MCF 10A (cell line): Measurements from ENCODE around the gene RAB10. TPM values are rescaled to one million over a fixed set of nuclear protein-coding genes. Genes with fewer than 3 reads are reported as not detected.

Source experiments
- BruUV-seq: library from RNA; stranded (reverse); fragments of 400-500 nt; replicated peaks from 2 replicates; lab custom pipeline; 2021; lab: Mats Ljungman, UMichigan
- CTCF ChIA-PET: fragments of 300-600 bp; sonication (Branson Sonifier 250); formaldehyde crosslinking; extraction: SDS; loops from one replicate; lab custom pipeline; 2021; ENCODE audit warnings: antibody characterized with exemption, inconsistent platforms; lab: Yijun Ruan, JAX
- POLR2A ChIA-PET: fragments of 300-600, 350-650 bp; sonication (Branson Sonifier 250); formaldehyde crosslinking; extraction: SDS; loops from one replicate; lab custom pipeline; 2020; ENCODE audit warnings: antibody characterized with exemption, inconsistent platforms; lab: Yijun Ruan, JAX
- DNase-seq: peaks from one replicate; pipeline ENCODE4 v3.0.0-alpha.2; 2018; ENCODE audit not compliant: unreplicated experiment
- H3K27ac Mint-ChIP-seq: one replicate; pipeline ENCODE4 v1.8.0; 2022; ENCODE audit warnings: mild to moderate bottlenecking, low read depth, mixed read lengths; ENCODE audit not compliant: unreplicated experiment
- H3K27me3 Mint-ChIP-seq: one replicate; pipeline ENCODE4 v1.8.0; 2022; ENCODE audit warnings: mixed read lengths; ENCODE audit not compliant: insufficient read depth, unreplicated experiment
- H3K36me3 Mint-ChIP-seq: one replicate; pipeline ENCODE4 v1.8.0; 2022; ENCODE audit warnings: mild to moderate bottlenecking, moderate library complexity, mixed read lengths; ENCODE audit not compliant: insufficient read depth, unreplicated experiment
- H3K4me1 Mint-ChIP-seq: one replicate; pipeline ENCODE4 v1.8.0; 2022; ENCODE audit warnings: mixed read lengths; ENCODE audit not compliant: insufficient read depth, unreplicated experiment
- H3K4me3 Mint-ChIP-seq: one replicate; pipeline ENCODE4 v1.8.0; 2022; ENCODE audit warnings: mild to moderate bottlenecking, moderate library complexity, mixed read lengths; ENCODE audit not compliant: unreplicated experiment
- H3K9me3 Mint-ChIP-seq: one replicate; pipeline ENCODE4 v1.8.0; 2022; ENCODE audit warnings: mixed read lengths; ENCODE audit not compliant: unreplicated experiment
- intact Hi-C: fragments of 100-400 bp; cut with micrococcal nuclease; formaldehyde crosslinking; loops from 2 replicates; pipeline ENCODE4 v1.14.1; 2022
- total RNA-seq: library from RNA; stranded (reverse); gene quantifications from 2 replicates; pipeline ENCODE4 v1.2.3, GENCODE V29; 2022
- TF ChIP-seq, protein P1 (sequence below): fragments of 200-600 bp; IDR thresholded peaks from one replicate; pipeline ENCODE4 v1.8.0; 2022; ENCODE audit warnings: antibody characterized with exemption, mild to moderate bottlenecking; ENCODE audit not compliant: unreplicated experiment

RAB10 gene
- total RNA-seq, 1 experiment from 2014 or later, result 147 TPM

DNA sequence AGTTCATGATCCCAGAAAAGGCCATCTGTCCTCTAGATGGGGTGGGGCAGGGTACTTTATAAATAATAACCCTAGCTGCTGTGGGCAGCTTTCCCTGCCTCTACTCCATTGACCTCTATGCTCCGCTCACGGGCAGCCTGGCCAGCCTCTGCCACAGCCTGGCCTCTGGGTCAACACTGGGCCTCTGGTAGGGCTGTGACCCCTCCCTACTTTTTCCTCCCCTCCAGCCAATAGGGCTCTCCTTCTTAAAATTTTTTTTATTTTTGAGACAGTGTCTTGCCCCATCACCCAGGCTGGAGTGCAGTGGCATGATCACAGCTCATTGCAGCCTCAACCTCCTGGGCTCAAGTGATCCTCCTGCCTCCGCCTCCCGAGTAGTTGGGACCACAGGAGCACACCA, 134.9 kb downstream of the RAB10 start:
- no peaks in the 10 kb centered on the region for H3K9me3 Mint-ChIP-seq
- peaks cover 5% of the 10 kb centered on the region for H3K36me3 Mint-ChIP-seq
- H3K4me3 Mint-ChIP-seq, result no peak overlapping the region
- POLR2A ChIA-PET, result no interaction called here
- TF ChIP-seq, protein P1, sequence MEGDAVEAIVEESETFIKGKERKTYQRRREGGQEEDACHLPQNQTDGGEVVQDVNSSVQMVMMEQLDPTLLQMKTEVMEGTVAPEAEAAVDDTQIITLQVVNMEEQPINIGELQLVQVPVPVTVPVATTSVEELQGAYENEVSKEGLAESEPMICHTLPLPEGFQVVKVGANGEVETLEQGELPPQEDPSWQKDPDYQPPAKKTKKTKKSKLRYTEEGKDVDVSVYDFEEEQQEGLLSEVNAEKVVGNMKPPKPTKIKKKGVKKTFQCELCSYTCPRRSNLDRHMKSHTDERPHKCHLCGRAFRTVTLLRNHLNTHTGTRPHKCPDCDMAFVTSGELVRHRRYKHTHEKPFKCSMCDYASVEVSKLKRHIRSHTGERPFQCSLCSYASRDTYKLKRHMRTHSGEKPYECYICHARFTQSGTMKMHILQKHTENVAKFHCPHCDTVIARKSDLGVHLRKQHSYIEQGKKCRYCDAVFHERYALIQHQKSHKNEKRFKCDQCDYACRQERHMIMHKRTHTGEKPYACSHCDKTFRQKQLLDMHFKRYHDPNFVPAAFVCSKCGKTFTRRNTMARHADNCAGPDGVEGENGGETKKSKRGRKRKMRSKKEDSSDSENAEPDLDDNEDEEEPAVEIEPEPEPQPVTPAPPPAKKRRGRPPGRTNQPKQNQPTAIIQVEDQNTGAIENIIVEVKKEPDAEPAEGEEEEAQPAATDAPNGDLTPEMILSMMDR, result no peak
- H3K4me1 Mint-ChIP-seq, result peaks cover 5% of the 10 kb centered on the region
- intact Hi-C loops, result no loop called here
- no peaks in the 10 kb centered on the region for H3K27me3 Mint-ChIP-seq
- H3K27ac Mint-ChIP-seq, result no peak overlapping the region
- no peak for DNase-seq
- BruUV-seq, result no TSS peak
- CTCF ChIA-PET, result interaction anchor here (1.3 kb wide), 1 partner anchor 218 kb away, joined by 4 read pairs; no protein-coding TSS in a partner anchor

DNA sequence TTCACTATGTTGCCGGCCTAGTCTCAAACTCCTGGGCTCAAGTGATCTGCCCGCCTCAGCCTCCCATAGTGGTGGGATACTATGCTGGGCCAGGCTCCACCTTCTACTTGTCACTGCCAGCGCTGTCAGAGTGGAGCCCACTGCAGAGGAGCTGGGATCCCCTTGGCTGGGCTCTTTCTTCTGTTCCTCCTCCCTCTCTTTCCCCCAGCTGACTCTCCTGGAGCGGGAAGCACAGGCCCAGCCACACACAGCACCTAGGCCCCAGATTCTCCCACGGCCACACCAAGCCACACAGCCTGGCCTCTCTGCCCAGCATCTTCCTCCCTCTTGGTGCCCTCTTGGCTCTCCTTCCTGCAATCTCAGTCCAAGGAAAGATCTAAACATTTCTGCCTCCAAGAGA, 135.3 kb downstream of the RAB10 start:
- Mint-ChIP-seq H3K9me3 (no peaks in the 10 kb centered on the region), H3K4me1 (peaks cover 6% of the 10 kb centered on the region), H3K27me3 (no peaks in the 10 kb centered on the region), H3K4me3 (no peak overlapping the region), H3K27ac (peak overlapping the region; percentile 39), H3K36me3 (peaks cover 5% of the 10 kb centered on the region)
- CTCF ChIA-PET, result interaction anchor here (1.3 kb wide), 1 partner anchor 218 kb away, joined by 4 read pairs; no protein-coding TSS in a partner anchor
- POLR2A ChIA-PET, result no interaction called here
- no peak for DNase-seq
- BruUV-seq, result no TSS peak
- intact Hi-C loops, result no loop called here
- TF ChIP-seq, protein P1, result no peak

DNA sequence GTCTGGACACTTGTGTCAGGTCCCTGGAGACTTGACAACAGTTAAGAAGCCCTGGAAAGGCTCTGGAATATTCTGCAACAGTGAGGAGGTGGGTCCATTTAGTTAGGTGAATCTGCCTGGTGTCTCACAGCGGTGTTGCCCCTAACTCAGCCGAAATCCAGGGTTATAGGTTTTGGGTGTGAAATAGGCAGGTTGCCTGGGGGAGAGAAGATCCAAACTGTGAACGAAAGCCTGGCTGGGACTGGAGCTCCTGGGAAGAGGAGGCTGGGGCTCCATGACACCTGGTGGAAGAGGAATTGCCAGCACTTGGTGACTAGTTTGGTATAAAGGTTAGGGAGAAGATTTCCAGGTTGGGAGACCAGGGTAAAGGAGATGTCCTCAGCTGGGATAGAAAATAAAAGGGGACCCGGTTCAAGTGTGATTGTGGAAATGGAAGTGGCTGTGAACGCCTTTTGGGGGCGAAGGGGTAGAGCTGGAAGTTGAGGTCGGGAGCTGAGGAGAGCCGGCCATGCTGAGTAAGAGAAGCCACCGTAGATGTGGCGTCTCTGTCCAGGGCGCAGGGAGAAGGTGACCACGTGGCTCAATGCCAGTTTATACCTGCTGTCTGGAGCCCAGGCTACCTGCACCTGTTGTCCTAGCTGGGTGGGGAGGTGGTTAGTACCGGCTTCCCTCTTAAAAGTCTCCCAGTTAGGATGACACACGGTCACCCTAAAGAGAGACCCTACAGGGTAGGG, 136.0 kb downstream of the RAB10 start:
- Mint-ChIP-seq H3K4me1 (peaks cover 6% of the 10 kb centered on the region), H3K4me3 (no peak overlapping the region), H3K27me3 (no peaks in the 10 kb centered on the region), H3K27ac (peak overlapping the region; percentile 39), H3K36me3 (peaks cover 5% of the 10 kb centered on the region), H3K9me3 (no peaks in the 10 kb centered on the region)
- DNase-seq, result no peak
- CTCF ChIA-PET, result interaction anchor here (1.3 kb wide), 1 partner anchor 219 kb away, joined by 4 read pairs; no protein-coding TSS in a partner anchor
- intact Hi-C loops, result no loop called here
- POLR2A ChIA-PET, result no interaction called here
- TF ChIP-seq, protein P1, result no peak
- no TSS peak for BruUV-seq

DNA sequence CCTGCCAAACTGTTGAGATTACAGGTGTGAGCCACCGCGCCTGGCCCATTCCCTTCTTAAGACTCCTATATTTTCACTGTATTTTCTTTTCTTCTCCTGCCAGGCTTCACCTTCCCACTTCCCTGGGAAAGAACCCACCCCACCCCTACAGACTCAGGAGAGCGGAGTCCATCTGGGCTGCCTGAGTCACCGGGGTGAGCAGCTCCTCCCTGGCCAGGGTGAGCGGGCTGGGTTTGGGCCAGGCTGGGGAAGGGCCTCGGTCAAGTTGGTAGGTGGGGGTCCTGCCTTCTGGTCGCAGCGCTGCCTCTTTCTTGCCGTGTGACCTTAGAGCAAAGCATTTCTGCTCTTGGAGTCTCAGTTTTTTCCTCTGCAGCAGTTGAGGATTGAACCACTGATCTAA, 136.9 kb downstream of the RAB10 start:
- TF ChIP-seq, protein P1, result no peak
- Mint-ChIP-seq H3K9me3 (no peaks in the 10 kb centered on the region), H3K27me3 (no peaks in the 10 kb centered on the region), H3K4me3 (no peak overlapping the region), H3K27ac (no peak overlapping the region), H3K4me1 (peaks cover 6% of the 10 kb centered on the region), H3K36me3 (peaks cover 5% of the 10 kb centered on the region)
- POLR2A ChIA-PET, result no interaction called here
- no peak for DNase-seq
- CTCF ChIA-PET, result no interaction called here
- intact Hi-C loops, result no loop called here
- BruUV-seq, result no TSS peak
